Bronchial epithelial cell (primary cell): ENCODE measurements around the gene TMEM170A. TPM values are rescaled to one million over a fixed set of nuclear protein-coding genes. Genes with fewer than 3 reads are reported as not detected.
A peak's percentile ranks its signal among the peaks of the same experiment; 100 is the strongest.

Source experiments
- DNase-seq: peaks from one replicate; pipeline ENCODE4 v3.0.0-alpha.2; 2010; ENCODE audit warnings: low read depth
- FAIRE-seq: peaks from 2 replicates; lab custom pipeline; 2011; peaks lifted over from hg19 to GRCh38; lab: Jason Lieb, UNC
- H3K27me3 ChIP-seq: 2 replicates; pipeline ENCODE4 v1.5.1; 2011; ENCODE audit warnings: low read length; ENCODE audit not compliant: control insufficient read depth, insufficient read depth
- H3K36me3 ChIP-seq: 2 replicates; pipeline ENCODE4 v1.5.1; 2011; ENCODE audit warnings: low read length; ENCODE audit not compliant: control insufficient read depth, insufficient read depth
- H3K4me3 ChIP-seq: 2 replicates; pipeline ENCODE4 v1.5.1; 2011; ENCODE audit warnings: mild to moderate bottlenecking, low read depth, low read length, control low read depth
- total RNA-seq: library from RNA; depleted of rRNA; stranded (reverse); fragments of >200 nt; gene quantifications from 2 replicates; pipeline ENCODE4 v1.2.1, GENCODE V29; 2014
- TF ChIP-seq, protein P1 (sequence below): IDR thresholded peaks from 2 replicates; pipeline ENCODE4 v1.5.1; 2011; ENCODE audit warnings: mild to moderate bottlenecking, moderate library complexity, low read length, control low read depth, inconsistent platforms; ENCODE audit not compliant: insufficient read depth, severe bottlenecking

The TMEM170A gene
- total RNA-seq, 1 donor from 2014 or later, result 33.2 TPM

DNA sequence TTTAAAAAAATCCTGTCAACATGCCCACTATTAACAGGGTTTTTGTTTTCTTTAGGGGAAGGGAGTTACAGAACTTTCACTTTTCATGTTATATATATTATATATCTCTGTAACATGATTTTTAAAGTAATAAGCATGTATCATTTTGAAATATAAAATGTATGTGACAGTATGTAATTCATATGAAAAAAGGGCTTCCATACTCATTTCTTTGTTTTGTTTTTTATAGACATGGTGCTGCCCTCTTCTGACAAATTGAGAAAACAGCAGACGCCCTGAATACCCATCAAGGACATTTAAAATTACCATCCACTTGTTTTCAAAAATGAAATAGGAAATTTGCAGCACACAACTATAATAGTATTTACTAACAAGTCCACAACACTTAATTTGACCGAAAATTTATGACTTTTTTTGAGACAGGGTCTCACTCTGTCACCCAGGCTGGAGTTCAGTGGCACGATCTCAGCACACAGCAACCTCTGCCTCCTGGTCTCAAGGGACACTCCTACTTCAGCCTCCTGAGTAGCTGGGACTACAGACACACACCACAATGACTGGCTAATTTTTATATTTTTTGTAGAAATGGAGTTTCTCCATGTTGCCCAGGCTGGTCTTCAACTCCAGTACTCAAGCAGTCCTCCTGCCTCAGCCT lies 61.5 kb downstream of the TMEM170A start:
- Histone ChIP-seq H3K27me3 (no peaks in the 10 kb centered on the region), H3K36me3 (no peaks in the 10 kb centered on the region), H3K4me3 (no peak overlapping the region)
- peak; percentile 60 for DNase-seq
- TF ChIP-seq, protein P1, sequence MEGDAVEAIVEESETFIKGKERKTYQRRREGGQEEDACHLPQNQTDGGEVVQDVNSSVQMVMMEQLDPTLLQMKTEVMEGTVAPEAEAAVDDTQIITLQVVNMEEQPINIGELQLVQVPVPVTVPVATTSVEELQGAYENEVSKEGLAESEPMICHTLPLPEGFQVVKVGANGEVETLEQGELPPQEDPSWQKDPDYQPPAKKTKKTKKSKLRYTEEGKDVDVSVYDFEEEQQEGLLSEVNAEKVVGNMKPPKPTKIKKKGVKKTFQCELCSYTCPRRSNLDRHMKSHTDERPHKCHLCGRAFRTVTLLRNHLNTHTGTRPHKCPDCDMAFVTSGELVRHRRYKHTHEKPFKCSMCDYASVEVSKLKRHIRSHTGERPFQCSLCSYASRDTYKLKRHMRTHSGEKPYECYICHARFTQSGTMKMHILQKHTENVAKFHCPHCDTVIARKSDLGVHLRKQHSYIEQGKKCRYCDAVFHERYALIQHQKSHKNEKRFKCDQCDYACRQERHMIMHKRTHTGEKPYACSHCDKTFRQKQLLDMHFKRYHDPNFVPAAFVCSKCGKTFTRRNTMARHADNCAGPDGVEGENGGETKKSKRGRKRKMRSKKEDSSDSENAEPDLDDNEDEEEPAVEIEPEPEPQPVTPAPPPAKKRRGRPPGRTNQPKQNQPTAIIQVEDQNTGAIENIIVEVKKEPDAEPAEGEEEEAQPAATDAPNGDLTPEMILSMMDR, result peak; percentile 47
- FAIRE-seq, result no peak

DNA sequence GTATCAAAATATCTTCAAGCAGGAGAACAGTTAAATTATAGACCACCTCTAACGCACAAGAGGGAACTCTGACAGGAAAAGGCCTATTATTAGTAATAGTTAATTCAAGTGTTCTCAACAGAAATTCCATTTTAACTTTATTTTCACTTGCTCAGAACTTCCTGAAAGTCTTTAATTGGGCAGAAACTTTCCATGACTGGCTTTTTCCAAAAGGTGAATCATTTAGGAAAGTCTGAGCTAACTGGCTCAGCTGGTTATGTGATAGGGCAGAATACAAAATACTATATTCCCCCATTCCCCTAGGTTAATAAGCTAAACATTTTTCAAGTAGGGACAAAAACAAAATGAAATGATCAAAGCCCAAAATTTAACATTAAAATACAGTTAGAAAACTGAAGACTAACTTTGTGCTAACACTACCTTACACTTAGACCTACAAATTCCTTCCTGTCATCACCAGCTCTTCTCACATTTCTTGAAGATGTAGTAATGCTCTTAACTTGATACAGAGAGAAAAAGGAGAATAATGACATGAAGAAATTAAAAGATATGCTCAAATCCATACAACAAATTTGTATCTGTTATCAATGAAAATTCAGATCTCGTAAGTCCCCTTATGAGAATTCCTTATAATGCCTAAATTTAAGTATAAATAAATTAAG lies 62.2 kb downstream of the TMEM170A start:
- Histone ChIP-seq H3K27me3 (no peaks in the 10 kb centered on the region), H3K36me3 (no peaks in the 10 kb centered on the region), H3K4me3 (no peak overlapping the region)
- peak; percentile 82 for DNase-seq
- TF ChIP-seq, protein P1, result no peak
- no peak for FAIRE-seq

DNA sequence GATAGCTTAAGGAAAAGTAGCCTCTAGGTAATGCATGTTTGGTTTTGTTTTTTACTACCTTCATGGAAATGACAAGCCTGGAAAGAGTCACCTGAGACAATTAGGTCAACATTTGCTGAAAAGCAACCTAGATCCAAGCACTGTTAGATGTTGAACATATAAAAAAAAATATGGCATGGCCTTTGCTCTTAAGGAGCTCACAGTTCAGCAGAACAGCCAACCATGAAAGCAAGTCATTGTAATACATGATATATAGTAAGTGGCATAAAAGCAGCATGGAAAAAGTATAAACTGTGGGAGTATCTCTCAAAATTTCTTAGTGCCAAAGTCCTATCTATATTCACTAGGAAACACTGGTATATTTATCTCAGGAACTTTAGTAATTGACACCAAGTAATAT lies 62.8 kb downstream of the TMEM170A start:
- H3K4me3 ChIP-seq, result no peak overlapping the region
- H3K27me3 ChIP-seq, result no peaks in the 10 kb centered on the region
- H3K36me3 ChIP-seq, result no peaks in the 10 kb centered on the region
- DNase-seq (no peak), FAIRE-seq (no peak)
- TF ChIP-seq, protein P1, result no peak

DNA sequence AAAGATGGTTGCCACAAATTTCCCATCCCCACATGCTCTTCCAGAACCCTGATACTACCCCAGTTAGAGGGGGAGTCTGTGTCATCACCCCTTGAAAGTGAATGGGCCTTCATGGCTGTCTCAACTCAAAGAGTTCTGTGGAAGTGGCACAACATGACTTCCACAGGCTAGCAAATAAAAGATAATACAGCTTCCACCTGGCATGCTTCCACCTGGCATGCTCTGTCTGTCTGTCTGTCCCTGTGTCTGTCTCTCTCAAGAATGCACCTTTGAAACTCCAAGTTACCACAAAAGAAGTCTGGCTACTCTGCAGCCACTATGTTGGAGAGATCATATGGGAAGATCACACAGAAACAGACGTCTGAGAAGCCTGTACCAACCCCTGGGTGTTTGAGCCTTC lies 66.2 kb downstream of the TMEM170A start:
- Histone ChIP-seq H3K27me3 (no peaks in the 10 kb centered on the region), H3K4me3 (no peak overlapping the region), H3K36me3 (peaks cover 4% of the 10 kb centered on the region)
- TF ChIP-seq, protein P1, result no peak
- no peak for DNase-seq
- no peak for FAIRE-seq

DNA sequence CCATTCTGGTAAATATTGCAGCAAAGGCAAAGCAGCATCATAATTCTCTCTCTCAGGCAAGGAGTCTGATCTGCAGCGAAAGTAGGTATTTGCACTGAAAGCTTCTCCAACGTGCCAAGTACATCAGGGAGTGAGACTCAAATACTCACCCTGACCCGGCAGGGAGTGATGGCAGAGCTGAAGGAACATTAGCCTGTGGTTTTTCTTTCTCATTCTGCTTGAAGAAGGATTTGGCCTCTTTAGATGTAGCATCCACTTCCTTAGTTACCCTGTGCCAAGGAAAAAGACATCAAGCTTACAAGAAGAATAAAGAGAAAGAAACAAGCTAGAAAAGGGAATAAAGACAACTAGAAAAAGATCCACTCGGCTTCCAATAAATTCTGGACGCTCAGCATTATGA lies 69.5 kb downstream of the TMEM170A start:
- Histone ChIP-seq H3K27me3 (no peaks in the 10 kb centered on the region), H3K36me3 (peaks cover 10% of the 10 kb centered on the region), H3K4me3 (no peak overlapping the region)
- no peak for DNase-seq
- TF ChIP-seq, protein P1, result no peak
- FAIRE-seq, result no peak

Other genes starting within 250 kb of the TMEM170A start
- not detected in 2 replicates for gene CTRB1, start 245.7 kb downstream of the TMEM170A start, total RNA-seq
- 32.5 and 44.2 TPM in 2 replicates for gene BCAR1, start 213.1 kb downstream of the TMEM170A start, total RNA-seq
- 46.6 and 58.6 TPM in 2 replicates for gene CFDP1, start 31.2 kb downstream of the TMEM170A start, total RNA-seq
- gene CHST6, start 30.8 kb upstream of the TMEM170A start, total RNA-seq, result 1.3 and 6.4 TPM in 2 replicates
- not detected in 2 replicates for gene CHST5, start 71.4 kb upstream of the TMEM170A start, total RNA-seq
- gene TMEM231, start 91.6 kb upstream of the TMEM170A start, total RNA-seq, result 5.2 and 9.7 TPM in 2 replicates
- gene GABARAPL2, start 101.7 kb upstream of the TMEM170A start, total RNA-seq, result 27.6 and 32.0 TPM in 2 replicates
- 55.4 and 67.9 TPM in 2 replicates for gene ADAT1, start 158.6 kb upstream of the TMEM170A start, total RNA-seq
- 123 and 210 TPM in 2 replicates for gene KARS1, start 183.0 kb upstream of the TMEM170A start, total RNA-seq
- 21.6 and 24.6 TPM in 2 replicates for gene TERF2IP, start 183.1 kb upstream of the TMEM170A start, total RNA-seq
- gene CPHXL2, start 212.3 kb upstream of the TMEM170A start, total RNA-seq, result not detected in 2 replicates
- not detected in 2 replicates for gene DUXB, start 236.8 kb upstream of the TMEM170A start, total RNA-seq